GM12892 (cell line): ENCODE measurements around the gene TLK2.

ENCODE experiments used
- POLR2AphosphoS5 ChIP-seq: IDR thresholded peaks from 2 replicates; pipeline ENCODE4 v1.6.1; 2011; ENCODE audit warnings: low read depth, low read length, control low read depth
- TAF1 ChIP-seq: IDR thresholded peaks from 2 replicates; pipeline ENCODE4 v1.6.1; 2011; ENCODE audit warnings: low read depth, mild to moderate bottlenecking, control low read depth, low read length, borderline replicate concordance

DNA sequence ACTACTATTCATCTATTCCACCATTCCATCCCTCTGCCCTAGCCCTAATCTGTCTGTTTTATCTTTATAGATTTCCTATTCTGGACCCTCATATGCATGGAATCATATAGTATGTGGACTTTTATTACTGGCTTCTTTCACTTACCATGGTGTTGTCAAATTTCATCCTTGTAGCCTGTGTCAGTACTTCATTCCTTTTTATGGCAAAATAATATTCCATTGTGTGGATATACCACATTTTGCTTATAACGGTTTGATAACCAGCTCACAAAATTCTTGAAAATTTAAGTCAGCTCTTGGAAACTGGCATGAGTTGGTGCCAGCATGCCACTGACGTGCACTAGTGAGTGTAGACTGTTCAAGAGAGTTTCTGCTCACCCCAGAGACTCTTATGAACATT lies 118.5 kb downstream of the TLK2 start:
- TF ChIP-seq TAF1 (no peak), POLR2AphosphoS5 (no peak)
